Right atrium auricular region (tissue), 2 donors: Measurements from ENCODE around the gene RLN1. TPM values are rescaled to one million over a fixed set of nuclear protein-coding genes. Genes with fewer than 3 reads are reported as not detected.

Experiments
- DNase-seq: peaks from one replicate; pipeline ENCODE4 v3.0.0-alpha.2; 2019; ENCODE audit warnings: low spot score
- H3K27ac ChIP-seq, 2 donors: fragments of 200-600 bp; sonication (generic); 1 replicate in 1 of 2; 2 replicates in 1 of 2; pipeline ENCODE4 v1.5.1; 2016 to 2019
- H3K27me3 ChIP-seq, 2 donors: fragments of 200-600 bp; sonication (generic); one replicate each; pipeline versions ENCODE4 v1.5.1 to v1.6.0; 2017 to 2019
- H3K36me3 ChIP-seq: fragments of 200-600 bp; sonication (generic); one replicate; pipeline ENCODE4 v1.5.1; 2016
- H3K4me1 ChIP-seq, 2 donors: fragments of 200-600 bp; sonication (generic); one replicate each; pipeline versions ENCODE4 v1.5.1 to v1.6.0; 2017 to 2019
- H3K4me3 ChIP-seq, 2 donors: fragments of 200-600 bp; sonication (generic); 1 replicate in 1 of 2; 2 replicates in 1 of 2; pipeline ENCODE4 v1.5.1; 2017 to 2019; ENCODE audit warnings: mild to moderate bottlenecking in 1 of 2, moderate library complexity in 1 of 2
- H3K9me3 ChIP-seq, 2 donors: fragments of 200-600 bp; sonication (generic); one replicate each; pipeline ENCODE4 v1.5.1; 2019
- CTCF ChIP-seq, 2 donors: fragments of 200-600 bp; sonication (generic); IDR thresholded peaks; one replicate each; pipeline ENCODE4 v1.5.1; 2019; ENCODE audit warnings: antibody characterized with exemption in 2 of 2
- total RNA-seq, 2 donors: library from RNA; depleted of rRNA; stranded (reverse); fragments of >200 nt; gene quantifications; one replicate each; pipeline ENCODE4 v1.1.0, GENCODE V29; 2016

Gene RLN1
- total RNA-seq, 2 donors from 2014 or later: 0.71 TPM; not detected in 1

- H3K27me3 ChIP-seq: no peaks in the 10 kb centered on the region
- no peaks in the 10 kb centered on the region for H3K9me3 ChIP-seq
- no peak overlapping the region for H3K27ac ChIP-seq
- H3K36me3 ChIP-seq: no peaks in the 10 kb centered on the region
- H3K4me1 ChIP-seq: no peaks in the 10 kb centered on the region
- no peak overlapping the region for H3K4me3 ChIP-seq
- no peak for TF ChIP-seq CTCF (IDR thresholded peaks at IDR 0.05)
- no peak for DNase-seq
Measured at GRCh38 chr9:5375790-5376477, 36.3 kb upstream of the RLN1 start.

DNA sequence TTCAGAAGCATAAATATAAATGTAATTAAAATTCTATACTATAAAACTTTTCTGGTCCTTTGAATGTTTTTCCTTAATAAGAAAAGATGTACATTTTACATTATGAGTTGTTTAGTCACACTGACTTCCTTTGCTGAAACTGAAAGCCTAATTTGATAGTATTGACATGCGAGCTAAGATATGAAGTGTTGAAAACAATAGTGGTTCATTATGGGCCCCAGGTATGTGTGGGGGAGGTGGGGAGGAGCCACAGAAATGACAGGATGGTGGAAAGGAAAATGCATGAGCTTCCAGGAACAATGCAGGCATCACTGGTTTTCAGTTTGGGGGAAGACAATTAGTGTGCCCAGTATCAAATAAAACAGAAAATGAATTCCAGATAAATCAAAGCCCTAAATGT lies 35.4 kb upstream of the RLN1 start:
- Histone ChIP-seq H3K36me3 (no peaks in the 10 kb centered on the region), H3K4me1 (no peaks in the 10 kb centered on the region), H3K9me3 (no peaks in the 10 kb centered on the region), H3K4me3 (no peak overlapping the region), H3K27ac (no peak overlapping the region), H3K27me3 (no peaks in the 10 kb centered on the region)
- TF ChIP-seq CTCF (IDR thresholded peaks at IDR 0.05): no peak
- no peak for DNase-seq

GRCh38 chr9:5364294-5365024 lies 24.8 kb upstream of the RLN1 start:
- H3K36me3 ChIP-seq: no peaks in the 10 kb centered on the region
- no peak for DNase-seq
- H3K9me3 ChIP-seq: no peaks in the 10 kb centered on the region
- no peaks in the 10 kb centered on the region for H3K27me3 ChIP-seq
- no peak for TF ChIP-seq CTCF (IDR thresholded peaks at IDR 0.05)
- H3K27ac ChIP-seq: no peak overlapping the region
- no peaks in the 10 kb centered on the region for H3K4me1 ChIP-seq
- H3K4me3 ChIP-seq: no peak overlapping the region

- Histone ChIP-seq H3K4me3 (no peak overlapping the region), H3K27me3 (no peaks in the 10 kb centered on the region), H3K4me1 (peaks cover 0 to 11% of the 10 kb centered on the region in 2 donors), H3K27ac (no peak overlapping the region), H3K36me3 (no peaks in the 10 kb centered on the region), H3K9me3 (no peaks in the 10 kb centered on the region)
- TF ChIP-seq CTCF (IDR thresholded peaks at IDR 0.05): no peak
- no peak for DNase-seq
Measured at GRCh38 chr9:5361326-5362010, 21.8 kb upstream of the RLN1 start.

GRCh38 chr9:5360341-5360740 lies 20.7 kb upstream of the RLN1 start:
- Histone ChIP-seq H3K4me1 (peaks cover 0 to 11% of the 10 kb centered on the region in 2 donors), H3K4me3 (no peak overlapping the region), H3K27me3 (no peaks in the 10 kb centered on the region), H3K27ac (no peak overlapping the region), H3K9me3 (no peaks in the 10 kb centered on the region), H3K36me3 (no peaks in the 10 kb centered on the region)
- no peak for TF ChIP-seq CTCF (IDR thresholded peaks at IDR 0.05)
- no peak for DNase-seq
